HG03095 (cell line): ENCODE data around the gene TNFSF4.
"Not testable (repeated sequence)": the region's sequence is repeated elsewhere in the genome, so short reads cannot be mapped to it uniquely, and the experiment has no call there.

Experiments used
- ATAC-seq: cut with Tn5 transposase; IDR thresholded peaks from one replicate; pipeline ENCODE4 v1.9.1; 2021; ENCODE audit warnings: moderate library complexity; ENCODE audit not compliant: unreplicated experiment

TNFSF4 gene

DNA sequence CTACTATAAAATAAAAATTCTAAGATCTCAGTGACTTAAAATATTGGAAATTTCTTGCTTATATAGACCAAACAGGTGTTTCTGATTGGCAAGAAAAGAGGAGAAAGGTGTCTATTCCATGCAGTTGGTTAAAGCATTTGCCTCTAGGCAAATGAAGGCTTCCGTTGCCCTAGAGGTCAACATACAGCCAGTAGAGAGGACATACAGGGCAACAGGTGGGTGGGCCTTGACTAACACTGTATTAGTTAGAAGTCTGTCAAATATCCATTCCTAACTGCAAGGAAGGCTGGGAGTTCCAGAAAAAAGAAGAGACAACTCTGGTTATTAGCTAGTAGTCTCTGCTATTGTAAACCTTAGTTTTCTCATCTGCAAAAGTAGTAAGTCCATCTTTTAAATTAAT is 43.0 kb downstream of the TNFSF4 start:
- no peak for ATAC-seq

DNA sequence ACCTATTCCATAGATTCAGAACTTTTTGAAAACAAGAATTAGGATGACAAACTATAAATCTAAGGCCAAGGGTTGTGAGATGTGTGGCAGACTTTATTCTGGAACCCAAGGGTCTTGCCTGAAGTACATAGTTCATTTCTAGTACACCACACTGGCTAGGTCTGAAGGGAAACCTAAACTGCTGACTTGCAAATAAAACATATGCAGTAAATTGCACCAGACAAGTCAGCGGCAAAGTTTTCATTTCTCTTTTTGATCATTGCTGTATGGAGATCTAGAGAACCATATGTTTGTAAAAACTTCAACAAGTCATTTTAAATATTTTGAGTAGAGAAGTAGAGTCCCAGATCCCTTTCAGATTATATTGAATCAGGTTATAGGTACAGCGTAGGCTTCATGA is 43.9 kb downstream of the TNFSF4 start:
- no peak for ATAC-seq

DNA sequence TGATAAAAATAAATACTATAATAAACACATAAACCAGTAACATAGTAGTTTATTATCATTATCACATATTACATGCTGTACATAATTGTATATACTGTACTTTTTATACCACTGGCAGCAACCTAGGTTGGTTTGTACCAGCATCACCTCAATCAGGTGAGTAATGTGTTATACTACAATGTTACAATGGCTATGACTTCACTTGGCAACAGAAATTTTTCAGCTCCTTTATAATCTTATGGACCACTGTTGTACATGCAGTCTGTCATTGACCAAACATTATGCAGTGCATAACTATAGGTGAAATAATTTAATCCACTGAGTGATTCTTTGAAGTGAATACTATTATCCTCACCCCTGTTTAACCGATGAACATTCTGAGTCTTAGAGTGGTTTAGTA is 44.5 kb downstream of the TNFSF4 start:
- no peak for ATAC-seq

DNA sequence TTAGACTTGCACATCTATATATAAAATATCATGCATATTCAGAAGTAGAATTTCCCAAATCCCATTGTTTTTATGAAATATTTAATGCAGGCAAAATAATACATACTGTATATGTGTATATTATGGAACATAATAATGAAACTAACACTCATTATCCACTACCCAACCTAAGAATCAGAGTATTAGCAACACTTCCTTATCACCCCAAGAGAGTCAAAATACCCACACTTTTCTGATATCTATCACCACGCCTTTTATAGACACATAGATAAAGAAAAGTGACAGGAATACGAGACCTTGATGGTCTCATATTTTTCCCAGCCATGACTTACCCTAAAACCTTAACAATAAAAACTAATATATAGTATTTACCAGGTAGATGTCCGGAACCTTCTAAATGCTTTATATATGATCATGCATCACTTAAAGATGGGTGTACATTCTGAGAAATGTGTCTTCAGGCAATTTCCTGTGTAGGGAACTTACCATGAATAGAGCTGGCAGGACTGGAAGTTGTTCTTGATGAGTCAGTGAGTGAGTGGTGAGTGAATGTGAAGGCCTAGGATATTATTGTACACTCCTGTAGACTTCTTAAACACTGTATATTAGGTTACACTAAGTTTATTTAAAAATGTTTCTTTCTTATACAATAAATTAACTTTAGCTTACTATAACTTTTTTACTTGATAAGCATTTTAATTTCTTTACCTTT is 45.5 kb downstream of the TNFSF4 start:
- ATAC-seq = no peak

DNA sequence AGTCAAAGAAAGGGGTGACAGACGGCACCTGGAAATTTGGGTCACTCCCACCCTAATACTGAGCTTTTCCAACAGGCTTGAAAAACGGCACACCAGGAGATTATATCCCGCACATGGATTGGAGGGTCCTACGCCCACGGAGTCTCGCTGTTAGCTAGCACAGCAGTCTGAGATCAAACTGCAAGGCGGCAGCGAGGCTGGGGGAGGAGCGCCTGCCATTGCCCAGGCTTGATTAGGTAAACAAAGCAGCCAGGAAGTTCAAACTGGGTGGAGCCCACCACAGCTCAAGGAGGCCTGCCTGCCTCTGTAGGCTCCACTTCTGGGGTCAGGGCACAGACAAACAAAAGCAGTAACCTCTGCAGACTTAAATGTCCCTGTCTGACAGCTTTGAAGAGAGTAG is 53.2 kb downstream of the TNFSF4 start:
- ATAC-seq = not testable (repeated sequence)

DNA sequence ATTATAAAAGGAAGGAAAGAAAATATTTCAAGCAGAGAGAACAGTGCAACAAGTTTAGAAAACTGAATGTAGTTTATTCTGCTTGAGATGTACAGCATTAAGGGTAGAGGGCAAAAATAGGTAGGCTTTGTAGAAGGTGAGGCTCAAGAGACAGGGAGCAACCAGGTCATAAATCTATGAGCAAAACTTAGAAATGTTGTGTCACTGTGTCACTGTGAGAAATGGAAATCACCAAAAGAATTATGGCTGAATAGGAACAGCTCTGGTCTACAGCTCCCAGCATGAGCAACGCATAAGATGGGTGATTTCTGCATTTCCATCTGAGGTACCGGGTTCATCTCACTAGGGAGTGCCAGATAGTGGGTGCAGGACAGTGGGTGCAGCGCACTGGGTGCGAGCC is 53.6 kb downstream of the TNFSF4 start:
- ATAC-seq = no peak

DNA sequence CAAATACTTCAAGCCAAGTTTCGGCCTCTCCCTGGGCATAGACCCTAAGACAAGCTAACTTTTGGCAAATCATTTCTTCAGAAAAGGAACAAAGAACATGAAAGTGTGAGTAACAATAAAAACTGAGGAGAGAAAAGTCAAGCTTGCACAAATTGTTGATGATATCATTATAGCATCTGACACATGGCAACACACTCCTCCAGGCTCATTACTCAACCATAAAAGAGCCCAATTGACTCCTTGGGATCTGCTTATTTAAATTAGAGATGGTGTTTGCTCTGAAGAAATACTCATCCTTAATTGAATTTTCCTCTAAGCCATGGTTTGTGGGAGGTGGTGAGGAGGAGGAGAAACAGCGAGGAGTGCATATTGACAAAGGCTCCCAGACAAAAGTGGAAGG is 54.5 kb downstream of the TNFSF4 start:
- no peak for ATAC-seq

DNA sequence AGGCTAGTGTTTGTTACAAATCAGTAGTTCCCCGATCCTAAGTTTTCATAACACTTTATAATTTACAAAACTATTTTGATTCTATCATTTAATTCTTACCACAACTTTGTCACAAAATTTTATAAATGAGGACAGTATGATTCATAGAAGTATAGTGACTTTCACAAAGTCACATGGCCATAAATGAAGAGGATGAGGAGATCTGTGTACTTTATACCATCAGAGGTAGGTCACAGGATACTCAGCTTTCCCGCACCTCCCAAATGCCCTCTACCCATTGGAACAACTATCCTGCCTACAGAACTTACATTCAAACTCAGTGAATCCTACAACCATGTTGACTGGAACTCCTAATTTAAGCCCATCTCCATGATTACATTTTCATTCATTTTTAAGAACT is 56.3 kb downstream of the TNFSF4 start:
- no peak for ATAC-seq

DNA sequence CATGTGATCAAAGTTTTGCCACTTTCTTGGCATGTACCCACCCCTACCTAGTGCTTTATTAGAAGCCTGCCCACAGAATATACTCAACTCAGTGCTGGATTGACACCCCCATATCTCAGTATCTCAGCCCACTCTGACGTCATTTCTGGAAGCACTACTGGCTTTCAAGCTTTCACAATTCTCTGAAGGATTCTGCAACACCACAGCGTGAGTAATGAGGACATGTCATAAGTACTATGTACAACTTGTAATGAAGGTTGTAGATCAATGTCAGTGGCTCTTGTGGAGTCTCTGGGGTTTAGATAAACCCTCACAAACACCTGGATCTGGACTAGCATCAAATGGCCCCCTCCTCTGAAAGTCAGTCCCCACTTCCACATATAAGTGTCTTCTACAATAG is 57.2 kb downstream of the TNFSF4 start:
- ATAC-seq = no peak

DNA sequence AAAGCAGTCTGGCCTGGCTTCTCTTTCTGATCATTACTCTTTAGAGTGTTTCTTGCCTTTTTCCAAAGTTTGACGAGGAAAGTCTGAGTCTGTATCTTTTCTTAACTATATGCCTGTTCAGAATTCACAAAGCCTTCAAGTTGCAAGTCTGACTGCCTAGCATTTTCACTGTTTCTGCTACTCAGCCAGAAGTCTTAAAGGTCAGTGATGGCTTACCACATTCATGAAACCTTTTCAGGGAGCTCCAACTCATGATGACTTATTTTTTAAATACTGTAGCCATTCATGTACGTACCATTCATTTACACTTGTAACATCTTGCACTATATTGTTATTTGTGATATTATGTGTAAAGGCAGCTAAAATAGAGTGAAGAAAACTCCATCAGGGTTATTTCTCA is 58.2 kb downstream of the TNFSF4 start:
- ATAC-seq = no peak

DNA sequence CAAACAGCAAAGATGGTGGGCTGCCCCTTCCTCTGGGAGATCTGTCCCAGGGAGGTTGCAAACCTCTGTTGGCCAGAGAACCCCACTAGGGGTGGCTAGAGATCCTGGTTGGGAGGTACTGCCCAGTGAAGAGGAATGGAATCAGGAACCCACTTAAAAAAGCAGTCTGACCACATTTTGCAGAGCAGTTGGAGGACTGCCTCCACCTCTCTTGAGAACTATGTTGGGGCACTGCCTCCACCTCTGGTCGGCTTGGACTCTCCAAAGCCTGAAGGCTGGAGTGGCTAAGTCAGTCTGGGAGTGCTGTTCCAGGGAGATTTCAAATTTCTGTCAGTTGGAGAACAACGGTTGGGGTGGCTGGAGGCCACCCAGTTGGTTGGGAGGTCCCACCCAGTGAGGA is 58.6 kb downstream of the TNFSF4 start:
- ATAC-seq = no peak

DNA sequence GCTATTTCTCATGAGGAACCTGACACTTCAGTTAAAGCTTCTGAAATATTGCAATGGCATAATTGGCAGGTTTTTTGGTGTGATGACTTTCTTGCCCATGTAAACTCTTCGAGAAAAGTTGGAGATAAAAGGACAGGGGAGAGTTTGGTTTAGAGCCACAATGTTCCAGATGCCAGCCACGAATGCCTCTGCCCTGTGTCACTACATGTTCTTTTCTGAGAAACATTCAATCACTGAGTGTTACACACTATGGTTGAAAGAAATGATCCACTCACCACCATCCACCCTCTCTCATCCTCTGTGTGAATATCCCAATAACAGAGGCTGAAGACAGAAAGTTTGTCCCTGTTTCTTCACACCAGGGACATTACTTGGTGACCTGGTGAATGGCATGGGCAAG is 66.4 kb downstream of the TNFSF4 start:
- ATAC-seq = no peak

DNA sequence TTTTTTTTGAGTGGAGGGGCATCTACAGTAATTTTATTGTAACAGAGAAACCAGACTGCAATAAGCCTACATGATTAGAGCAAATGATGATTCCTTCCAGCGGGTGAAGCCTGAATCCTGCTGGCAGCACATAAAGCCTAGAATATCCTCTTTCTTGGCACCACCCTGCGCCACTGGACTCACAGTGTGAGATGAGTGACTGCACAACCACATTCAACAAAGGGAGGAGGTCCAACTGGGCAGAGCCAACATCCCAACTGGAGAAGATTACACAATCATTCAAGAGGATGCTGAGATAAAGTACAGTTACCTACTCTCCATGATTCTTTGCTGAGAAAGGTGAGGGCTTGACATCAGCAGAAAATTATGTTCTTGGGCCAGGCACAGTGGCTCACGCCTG is 67.4 kb downstream of the TNFSF4 start:
- ATAC-seq = no peak

DNA sequence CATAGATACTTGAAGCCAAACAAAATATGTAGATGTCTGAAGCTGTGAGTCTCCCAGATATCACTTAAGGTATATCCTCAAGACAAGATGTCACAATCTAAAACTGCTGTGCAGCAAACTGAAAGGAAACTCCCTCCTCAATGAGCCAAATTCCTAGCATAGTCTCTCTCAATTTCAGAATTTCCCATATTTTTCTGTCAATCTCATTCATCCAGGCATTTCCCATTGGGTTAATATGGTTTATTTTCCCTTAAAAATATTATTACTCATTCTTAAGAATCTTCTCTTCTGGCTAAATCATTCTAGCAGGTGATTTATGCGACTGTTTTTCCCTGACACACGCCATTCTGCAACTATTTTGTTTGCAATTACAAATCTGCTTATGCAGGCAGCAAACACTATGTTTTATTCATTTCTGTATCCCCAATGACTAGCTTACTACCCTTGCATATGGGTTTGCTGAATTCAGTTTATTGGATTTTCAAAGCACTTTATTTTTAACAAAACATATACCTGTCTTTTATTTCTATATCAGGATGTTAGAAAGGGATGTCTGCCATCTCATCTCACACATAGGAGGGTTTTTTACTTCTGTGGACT is 69.9 kb downstream of the TNFSF4 start:
- no peak for ATAC-seq

DNA sequence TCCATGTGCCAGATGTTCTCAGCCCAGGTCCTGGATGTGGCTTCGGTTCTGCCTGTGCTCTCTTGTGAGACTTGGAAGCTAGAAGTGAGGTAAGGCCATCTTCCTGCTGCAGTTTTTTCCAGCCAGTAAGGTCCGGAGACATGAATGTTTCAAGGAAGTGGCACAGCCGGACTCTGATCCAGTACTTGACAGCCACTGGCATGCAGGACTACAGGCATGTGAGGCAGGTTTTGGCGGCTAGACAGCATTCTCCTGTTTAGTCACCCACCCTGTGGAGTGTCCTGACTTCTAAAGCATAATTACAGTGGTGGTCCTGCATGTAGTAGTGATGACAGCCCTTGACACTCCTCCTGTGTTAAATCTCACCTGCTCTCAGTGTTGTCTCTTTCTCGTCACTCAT is 72.3 kb downstream of the TNFSF4 start:
- no peak for ATAC-seq

DNA sequence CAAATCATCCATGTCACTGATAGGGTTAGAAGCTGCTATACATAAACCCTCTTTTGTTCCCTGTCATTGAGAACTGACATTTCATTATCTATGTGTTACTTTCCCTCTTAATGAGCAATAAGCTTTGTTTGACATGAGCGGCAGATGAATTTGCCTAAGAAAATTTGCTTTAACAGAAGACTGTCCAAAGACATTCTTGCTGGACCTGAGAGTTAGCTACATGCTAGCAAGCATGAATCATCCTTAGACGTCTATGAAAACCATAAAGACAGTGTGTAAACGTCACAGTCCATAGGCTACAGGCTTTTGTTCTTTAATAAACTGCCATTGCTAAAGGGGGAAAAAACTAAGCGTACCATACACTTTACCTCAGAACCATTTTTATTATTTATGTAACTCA is 73.1 kb downstream of the TNFSF4 start:
- no peak for ATAC-seq
